ENCODE measurements around the gene MFSD12.

MFSD12 gene

GRCh38 chr19:3557461-3558248 lies at the start of gene MFSD12:
Gene MFSD12 (minus strand): TSS chr19:3557586. CDS start chr19:3557403, 183 bp downstream.
- peak; percentile 91 to 92 for DNase-seq (ENCODE audit: extremely low read depth in 1 of 2, low read depth in 1 of 2)

GRCh38 chr19:3606690-3607289 lies 49.4 kb upstream of the MFSD12 start, which contains the start of gene TBXA2R:
Gene TBXA2R (minus strand): TSS chr19:3606875. CDS start chr19:3600634, 6,241 bp downstream.
- DNase-seq (ENCODE audit: extremely low read depth in 1 of 2, low read depth in 1 of 2), result peak; percentile 46 to 47

GRCh38 chr19:3606174-3606689 lies 48.8 kb upstream of the MFSD12 start:
- no peak for DNase-seq (ENCODE audit: extremely low read depth in 1 of 2, low read depth in 1 of 2)

- DNase-seq (ENCODE audit: extremely low read depth in 1 of 2, low read depth in 1 of 2), result no peak
Measured at GRCh38 chr19:3605770-3606169, 48.4 kb upstream of the MFSD12 start.

GRCh38 chr19:3605361-3605760 lies 48.0 kb upstream of the MFSD12 start:
- no peak for DNase-seq (ENCODE audit: extremely low read depth in 1 of 2, low read depth in 1 of 2)

- peak in 1 of 2 donors; percentile 17 for DNase-seq (ENCODE audit: extremely low read depth in 1 of 2, low read depth in 1 of 2)
Measured at GRCh38 chr19:3604987-3605343, 47.6 kb upstream of the MFSD12 start.

GRCh38 chr19:3604227-3604986 lies 47.0 kb upstream of the MFSD12 start:
- no peak for DNase-seq (ENCODE audit: extremely low read depth in 1 of 2, low read depth in 1 of 2)

GRCh38 chr19:3603121-3603811 lies 45.9 kb upstream of the MFSD12 start:
- no peak for DNase-seq (ENCODE audit: extremely low read depth in 1 of 2, low read depth in 1 of 2)

GRCh38 chr19:3601021-3601420 lies 43.6 kb upstream of the MFSD12 start:
- no peak for DNase-seq (ENCODE audit: extremely low read depth in 1 of 2, low read depth in 1 of 2)

GRCh38 chr19:3599776-3600187 lies 42.4 kb upstream of the MFSD12 start:
- DNase-seq (ENCODE audit: extremely low read depth in 1 of 2, low read depth in 1 of 2), result no peak

GRCh38 chr19:3595521-3596061 lies 38.2 kb upstream of the MFSD12 start:
- no peak for DNase-seq (ENCODE audit: extremely low read depth in 1 of 2, low read depth in 1 of 2)

GRCh38 chr19:3593156-3593555 lies 35.8 kb upstream of the MFSD12 start:
- no peak for DNase-seq (ENCODE audit: extremely low read depth in 1 of 2, low read depth in 1 of 2)

- no peak for DNase-seq (ENCODE audit: extremely low read depth in 1 of 2, low read depth in 1 of 2)
Measured at GRCh38 chr19:3591876-3592613, 34.7 kb upstream of the MFSD12 start.

GRCh38 chr19:3590991-3591659 lies 33.7 kb upstream of the MFSD12 start:
- no peak for DNase-seq (ENCODE audit: extremely low read depth in 1 of 2, low read depth in 1 of 2)

- DNase-seq (ENCODE audit: extremely low read depth in 1 of 2, low read depth in 1 of 2), result no peak
Measured at GRCh38 chr19:3589949-3590348, 32.6 kb upstream of the MFSD12 start.

- DNase-seq (ENCODE audit: extremely low read depth in 1 of 2, low read depth in 1 of 2), result no peak
Measured at GRCh38 chr19:3589439-3589838, 32.1 kb upstream of the MFSD12 start.

GRCh38 chr19:3586707-3587346 lies 29.4 kb upstream of the MFSD12 start:
- DNase-seq (ENCODE audit: extremely low read depth in 1 of 2, low read depth in 1 of 2), result no peak

- no peak for DNase-seq (ENCODE audit: extremely low read depth in 1 of 2, low read depth in 1 of 2)
Measured at GRCh38 chr19:3586127-3586626, 28.8 kb upstream of the MFSD12 start.

All from stimulated activated CD8-positive, alpha-beta memory T cell treated with anti-CD3 and anti-CD28 coated beads, Interleukin-7, amount 100 ng/mL, for 48 hours (primary cell).